MM.1S (cell line): ENCODE measurements around the gene CCDC81.

Experiments
- DNase-seq: peaks from one replicate; pipeline ENCODE4 v3.0.0-alpha.2; 2015
- H2AFZ ChIP-seq: fragments of 300-600 bp; sonication (generic); 2 replicates; pipeline ENCODE4 v1.6.0; 2016; ENCODE audit warnings: antibody characterized with exemption, low read length
- H3F3A ChIP-seq: fragments of 300-600 bp; sonication (generic); 2 replicates; pipeline ENCODE4 v1.6.1; 2016; ENCODE audit warnings: mild to moderate bottlenecking, antibody characterized with exemption, low read length, moderate library complexity, mixed read lengths; ENCODE audit not compliant: insufficient read depth
- H3K27ac ChIP-seq: fragments of 300-600 bp; sonication (generic); 2 replicates; pipeline ENCODE4 v1.5.1; 2016; ENCODE audit warnings: mild to moderate bottlenecking, low read length
- H3K27me3 ChIP-seq: fragments of 300-600 bp; sonication (generic); replicated peaks from 2 replicates; pipeline ENCODE4 v1.6.0; 2016; ENCODE audit warnings: low read length; ENCODE audit not compliant: insufficient read depth
- H3K36me3 ChIP-seq: fragments of 300-600 bp; sonication (generic); replicated peaks from 2 replicates; pipeline ENCODE4 v1.6.1; 2016; ENCODE audit warnings: mild to moderate bottlenecking, low read length, mixed read lengths; ENCODE audit not compliant: insufficient read depth
- H3K4me1 ChIP-seq: fragments of 300-600 bp; sonication (generic); 2 replicates; pipeline ENCODE4 v1.6.1; 2016; ENCODE audit warnings: low read length, mixed read lengths
- H3K4me2 ChIP-seq: fragments of 300-600 bp; sonication (generic); 2 replicates; pipeline ENCODE4 v1.6.0; 2016; ENCODE audit warnings: low read depth, low read length
- H3K4me3 ChIP-seq: fragments of 300-600 bp; sonication (generic); 2 replicates; pipeline ENCODE4 v1.5.1; 2016; ENCODE audit warnings: low read length, mixed read lengths
- H3K79me2 ChIP-seq: fragments of 300-600 bp; sonication (generic); 2 replicates; pipeline ENCODE4 v1.6.1; 2016; ENCODE audit warnings: mixed run types, low read length, mixed read lengths
- H3K9ac ChIP-seq: fragments of 300-600 bp; sonication (generic); 2 replicates; pipeline ENCODE4 v1.6.1; 2016; ENCODE audit warnings: low read length, mixed read lengths
- H3K9me2 ChIP-seq: fragments of 300-600 bp; sonication (generic); replicated peaks from 2 replicates; pipeline ENCODE4 v1.6.1; 2016; ENCODE audit warnings: mild to moderate bottlenecking, low read length, mixed read lengths; ENCODE audit not compliant: insufficient read depth
- H3K9me3 ChIP-seq: fragments of 300-600 bp; sonication (generic); replicated peaks from 2 replicates; pipeline ENCODE4 v1.6.1; 2016; ENCODE audit warnings: mild to moderate bottlenecking, low read length, mixed read lengths; ENCODE audit not compliant: insufficient read depth
- H4K20me1 ChIP-seq: fragments of 300-600 bp; sonication (generic); 2 replicates; pipeline ENCODE4 v1.6.1; 2016; ENCODE audit warnings: mild to moderate bottlenecking, low read length, moderate library complexity, mixed read lengths; ENCODE audit not compliant: insufficient read depth
- CTCF ChIP-seq: fragments of 300-600 bp; sonication (generic); IDR thresholded peaks from 2 replicates; pipeline ENCODE4 v1.5.1; 2016; ENCODE audit warnings: antibody characterized with exemption, low read length, mixed read lengths
- EZH2 ChIP-seq: fragments of 300-600 bp; sonication (generic); optimal IDR thresholded peaks from 2 replicates; pipeline ENCODE3; 2017; ENCODE audit warnings: low read depth, mild to moderate bottlenecking, antibody characterized with exemption, low read length, mixed read lengths
- EZH2phosphoT487 ChIP-seq: fragments of 300-600 bp; sonication (generic); IDR thresholded peaks from 2 replicates; pipeline ENCODE4 v1.6.1; 2018; ENCODE audit warnings: antibody characterized with exemption, low read length

Gene CCDC81

GRCh38 chr11:86383041-86383955 is 8.6 kb downstream of the CCDC81 start:
- TF ChIP-seq CTCF = no peak
- Histone ChIP-seq H3F3A (no peaks in the 10 kb centered on the region), H2AFZ (no peak overlapping the region), H3K79me2 (no peaks in the 10 kb centered on the region), H3K4me2 (no peak overlapping the region), H3K27me3 (no peaks in the 10 kb centered on the region), H3K9me3 (no peaks in the 10 kb centered on the region), H3K36me3 (no peaks in the 10 kb centered on the region), H3K4me1 (no peaks in the 10 kb centered on the region), H3K27ac (no peak overlapping the region), H3K4me3 (no peak overlapping the region), H3K9ac (no peak overlapping the region), H3K9me2 (no peaks in the 10 kb centered on the region), H4K20me1 (no peaks in the 10 kb centered on the region)
- no peak for DNase-seq

- Histone ChIP-seq H3K36me3 (no peaks in the 10 kb centered on the region), H4K20me1 (no peaks in the 10 kb centered on the region), H3K4me1 (no peaks in the 10 kb centered on the region), H3K4me2 (no peak overlapping the region), H3K79me2 (no peaks in the 10 kb centered on the region), H3K9me2 (no peaks in the 10 kb centered on the region), H3K9me3 (no peaks in the 10 kb centered on the region), H3K9ac (no peak overlapping the region), H3K4me3 (no peak overlapping the region), H2AFZ (no peak overlapping the region), H3K27me3 (no peaks in the 10 kb centered on the region), H3K27ac (no peak overlapping the region), H3F3A (no peaks in the 10 kb centered on the region)
- no peak for TF ChIP-seq EZH2phosphoT487
- TF ChIP-seq CTCF = no peak
- no peak for TF ChIP-seq EZH2
- no peak for DNase-seq
Observed at GRCh38 chr11:86386283-86386682, 11.6 kb downstream of the CCDC81 start.

GRCh38 chr11:86386746-86387145 is 12.1 kb downstream of the CCDC81 start:
- Histone ChIP-seq H4K20me1 (no peaks in the 10 kb centered on the region), H3K4me3 (no peak overlapping the region), H3F3A (no peaks in the 10 kb centered on the region), H2AFZ (no peak overlapping the region), H3K27ac (no peak overlapping the region), H3K36me3 (no peaks in the 10 kb centered on the region), H3K79me2 (no peaks in the 10 kb centered on the region), H3K4me1 (no peaks in the 10 kb centered on the region), H3K27me3 (no peaks in the 10 kb centered on the region), H3K9me2 (no peaks in the 10 kb centered on the region), H3K4me2 (no peak overlapping the region), H3K9ac (no peak overlapping the region), H3K9me3 (no peaks in the 10 kb centered on the region)
- TF ChIP-seq EZH2phosphoT487 (no peak), CTCF (no peak), EZH2 (no peak)
- no peak for DNase-seq
